GM18505 (cell line): ENCODE measurements around the gene ADGRB3.

Experiments used
- ATAC-seq: cut with Tn5 transposase; IDR thresholded peaks from one replicate; pipeline ENCODE4 v1.9.1; 2021; ENCODE audit not compliant: unreplicated experiment
- POLR2A ChIP-seq: IDR thresholded peaks from 4 replicates; pipeline ENCODE4 v1.6.1; 2011; ENCODE audit warnings: borderline replicate concordance; ENCODE audit not compliant: insufficient read depth, insufficient read length; ENCODE audit errors: extremely low read depth

ADGRB3 gene

GRCh38 chr6:68634726-68635411, at the start of gene ADGRB3:
ADGRB3 (plus strand) TSS chr6:68635282; CDS start chr6:68638676, 3,394 bp downstream.
- peak; percentile 82 for ATAC-seq
- no peak for TF ChIP-seq POLR2A

- ATAC-seq = no peak
- no peak for TF ChIP-seq POLR2A
These were observed 41.5 kb upstream of the ADGRB3 start for GRCh38 chr6:68593558-68593957.

- TF ChIP-seq POLR2A = no peak
- no peak for ATAC-seq
These were observed 37.4 kb upstream of the ADGRB3 start for GRCh38 chr6:68597642-68598041.

GRCh38 chr6:68615938-68616337, 19.1 kb upstream of the ADGRB3 start:
- TF ChIP-seq POLR2A = no peak

GRCh38 chr6:68625998-68626397, 9.1 kb upstream of the ADGRB3 start:
- no peak for TF ChIP-seq POLR2A
- ATAC-seq = no peak

More at GRCh38 chr6:68615938-68616337, 19.1 kb upstream of the ADGRB3 start:
- no peak for ATAC-seq

- no peak for ATAC-seq
- TF ChIP-seq POLR2A = no peak
These were observed 6.9 kb upstream of the ADGRB3 start for GRCh38 chr6:68628161-68628560.

GRCh38 chr6:68632734-68633133, 2.3 kb upstream of the ADGRB3 start:
- no peak for TF ChIP-seq POLR2A
- ATAC-seq = no peak

- no peak for TF ChIP-seq POLR2A
- ATAC-seq = no peak
These were observed 1.7 kb upstream of the ADGRB3 start for GRCh38 chr6:68633281-68633971.

- no peak for TF ChIP-seq POLR2A
- ATAC-seq = no peak
These were observed 933 bp upstream of the ADGRB3 start for GRCh38 chr6:68633972-68634725.

GRCh38 chr6:68635412-68635705, 277 bp downstream of the ADGRB3 start:
- no peak for TF ChIP-seq POLR2A
- ATAC-seq = peak; percentile 2

- TF ChIP-seq POLR2A = no peak
- no peak for ATAC-seq
These were observed 828 bp downstream of the ADGRB3 start for GRCh38 chr6:68635706-68636513.

GRCh38 chr6:68636666-68637065, 1.6 kb downstream of the ADGRB3 start:
- TF ChIP-seq POLR2A = no peak
- ATAC-seq = no peak

GRCh38 chr6:68637071-68637470, 2.0 kb downstream of the ADGRB3 start:
- no peak for TF ChIP-seq POLR2A
- ATAC-seq = no peak
